Lower leg skin (tissue), 4 donors: Measurements from ENCODE around the gene CAB39L. TPM values are rescaled to one million over a fixed set of nuclear protein-coding genes. Genes with fewer than 3 reads are reported as not detected.

ENCODE experiments used
- DNase-seq, 2 donors: peaks; one replicate each; pipeline ENCODE4 v3.0.0-alpha.2; 2019; ENCODE audit warnings: low spot score in 2 of 2
- H3K4me3 ChIP-seq: fragments of 200-600 bp; sonication (generic); 2 replicates; pipeline ENCODE4 v1.5.1; 2017; ENCODE audit warnings: mild to moderate bottlenecking, low read depth; ENCODE audit not compliant: poor library complexity, severe bottlenecking
- POLR2A ChIP-seq, 2 donors: fragments of 450-650 bp; IDR thresholded peaks; one replicate each; pipeline ENCODE4 v1.6.1; 2016 to 2017; ENCODE audit warnings: antibody characterized with exemption in 2 of 2, mild to moderate bottlenecking in 1 of 2, moderate library complexity in 1 of 2
- WGBS, 2 donors: methylation state at CpG; one replicate each; pipeline ENCODE4 v1.1.5; 2018; 5-methylcytosine and 5-hydroxymethylcytosine counted together
- intact Hi-C: fragments of 100-400 bp; cut with DNase I; formaldehyde crosslinking; loops from one replicate; pipeline ENCODE4 v1.15.0; 2023; ENCODE audit warnings: low total_unique reads
- total RNA-seq, 4 donors: library from RNA; depleted of rRNA; stranded (reverse); fragments of >200 nt; gene quantifications; one replicate each; pipeline ENCODE4 v1.1.0, GENCODE V29; 2016
- TF ChIP-seq, protein P1 (sequence below), 3 donors: fragments of 450-650 bp; IDR thresholded peaks; one replicate each; pipeline ENCODE4 v1.5.1; 2016; ENCODE audit warnings: antibody characterized with exemption in 3 of 3, mild to moderate bottlenecking in 3 of 3, moderate library complexity in 2 of 3

The CAB39L gene
- total RNA-seq, 4 donors from 2014 or later = 14.9 to 31.1 (median 26.3) TPM

DNA sequence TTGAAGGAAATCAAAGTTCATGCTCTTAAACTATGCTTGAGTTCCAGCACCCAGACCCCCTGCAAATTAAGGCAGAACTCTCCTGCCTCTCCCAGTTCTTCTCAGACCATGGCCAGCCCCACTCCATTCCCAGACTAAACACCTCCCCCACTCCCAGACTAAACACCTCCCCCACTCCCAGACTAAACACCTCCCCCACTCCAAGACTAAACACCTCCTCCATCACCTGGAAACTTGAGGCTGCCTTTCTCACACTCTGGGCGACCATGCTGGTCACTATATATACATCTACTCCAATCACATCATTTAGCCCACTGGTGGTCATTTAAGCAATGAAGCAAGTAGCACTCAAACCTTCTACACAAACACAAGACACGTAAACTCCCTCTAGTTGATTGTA lies 57.2 kb downstream of the CAB39L start:
- intact Hi-C loops = no loop called here
- DNase-seq = no peak
- WGBS, 2 donors = 93 to 97% methylated on average over 2 of the region's 2 CpGs
- no peak for TF ChIP-seq POLR2A (IDR thresholded peaks at IDR 0.05)
- TF ChIP-seq, protein P1, sequence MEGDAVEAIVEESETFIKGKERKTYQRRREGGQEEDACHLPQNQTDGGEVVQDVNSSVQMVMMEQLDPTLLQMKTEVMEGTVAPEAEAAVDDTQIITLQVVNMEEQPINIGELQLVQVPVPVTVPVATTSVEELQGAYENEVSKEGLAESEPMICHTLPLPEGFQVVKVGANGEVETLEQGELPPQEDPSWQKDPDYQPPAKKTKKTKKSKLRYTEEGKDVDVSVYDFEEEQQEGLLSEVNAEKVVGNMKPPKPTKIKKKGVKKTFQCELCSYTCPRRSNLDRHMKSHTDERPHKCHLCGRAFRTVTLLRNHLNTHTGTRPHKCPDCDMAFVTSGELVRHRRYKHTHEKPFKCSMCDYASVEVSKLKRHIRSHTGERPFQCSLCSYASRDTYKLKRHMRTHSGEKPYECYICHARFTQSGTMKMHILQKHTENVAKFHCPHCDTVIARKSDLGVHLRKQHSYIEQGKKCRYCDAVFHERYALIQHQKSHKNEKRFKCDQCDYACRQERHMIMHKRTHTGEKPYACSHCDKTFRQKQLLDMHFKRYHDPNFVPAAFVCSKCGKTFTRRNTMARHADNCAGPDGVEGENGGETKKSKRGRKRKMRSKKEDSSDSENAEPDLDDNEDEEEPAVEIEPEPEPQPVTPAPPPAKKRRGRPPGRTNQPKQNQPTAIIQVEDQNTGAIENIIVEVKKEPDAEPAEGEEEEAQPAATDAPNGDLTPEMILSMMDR (IDR thresholded peaks at IDR 0.05) = no peak
- H3K4me3 ChIP-seq = no peak overlapping the region

- intact Hi-C loops = no loop called here
- 53 to 65% methylated on average over 3 of the region's 3 CpGs for WGBS, 2 donors
- TF ChIP-seq, protein P1 (IDR thresholded peaks at IDR 0.05) = no peak
- no peak for TF ChIP-seq POLR2A (IDR thresholded peaks at IDR 0.05)
- H3K4me3 ChIP-seq = no peak overlapping the region
- DNase-seq = no peak
Measured at GRCh38 chr13:49376121-49376520, 67.7 kb downstream of the CAB39L start.

- intact Hi-C loops = no loop called here
- WGBS, 2 donors = 60 to 69% methylated on average over 4 of the region's 4 CpGs
- no peak for DNase-seq
- H3K4me3 ChIP-seq = no peak overlapping the region
- no peak for TF ChIP-seq POLR2A (IDR thresholded peaks at IDR 0.05)
- TF ChIP-seq, protein P1 (IDR thresholded peaks at IDR 0.05) = no peak
Measured at GRCh38 chr13:49374585-49375290, 69.1 kb downstream of the CAB39L start.

DNA sequence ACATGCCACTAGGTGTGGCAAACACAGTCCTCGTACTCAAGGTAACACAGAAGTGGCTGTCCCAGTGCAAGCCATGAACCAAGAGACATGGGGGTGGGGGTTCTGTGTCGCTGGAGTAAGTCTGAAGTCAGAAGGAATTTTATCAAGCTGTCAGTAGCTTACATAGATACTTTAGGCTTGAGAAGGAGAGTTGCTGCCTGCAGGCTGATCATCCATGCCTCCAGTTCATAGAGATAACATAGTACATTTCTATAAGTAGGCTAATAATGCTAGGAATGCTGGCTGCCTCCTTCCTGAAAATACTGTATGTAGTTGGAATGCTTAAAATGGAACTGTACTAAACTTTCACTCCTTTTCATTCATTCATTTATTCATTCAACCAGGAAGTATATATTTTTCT lies 70.1 kb downstream of the CAB39L start:
- WGBS, 2 donors = 74 to 75% methylated on average over 2 of the region's 2 CpGs
- DNase-seq = no peak
- H3K4me3 ChIP-seq = no peak overlapping the region
- TF ChIP-seq, protein P1 (IDR thresholded peaks at IDR 0.05) = no peak
- no peak for TF ChIP-seq POLR2A (IDR thresholded peaks at IDR 0.05)
- intact Hi-C loops = no loop called here

- TF ChIP-seq POLR2A (IDR thresholded peaks at IDR 0.05) = no peak
- TF ChIP-seq, protein P1 (IDR thresholded peaks at IDR 0.05) = no peak
- DNase-seq = no peak
- no peak overlapping the region for H3K4me3 ChIP-seq
- intact Hi-C loops = no loop called here
- WGBS, 2 donors = 44 to 52% methylated on average over 4 of the region's 4 CpGs
Measured at GRCh38 chr13:49371943-49372613, 71.8 kb downstream of the CAB39L start.
